Vagina (tissue), 2 donors: Measurements from ENCODE around the gene DAGLA.

Source experiments
- CTCF ChIP-seq, 3 experiments: fragments of 450-650 bp in 2 of 3; fragments of 200-600 bp in 1 of 3; sonication (generic) in 1 of 3; IDR thresholded peaks; one replicate each; pipeline ENCODE4 v1.5.1; 2017 to 2019; ENCODE audit warnings: antibody characterized with exemption in 3 of 3, mild to moderate bottlenecking in 2 of 3, moderate library complexity in 2 of 3
- POLR2A ChIP-seq, 2 donors: fragments of 450-650 bp; IDR thresholded peaks; one replicate each; pipeline ENCODE4 v1.6.1; 2017; ENCODE audit warnings: antibody characterized with exemption in 2 of 2, mild to moderate bottlenecking in 2 of 2, moderate library complexity in 2 of 2

DNA sequence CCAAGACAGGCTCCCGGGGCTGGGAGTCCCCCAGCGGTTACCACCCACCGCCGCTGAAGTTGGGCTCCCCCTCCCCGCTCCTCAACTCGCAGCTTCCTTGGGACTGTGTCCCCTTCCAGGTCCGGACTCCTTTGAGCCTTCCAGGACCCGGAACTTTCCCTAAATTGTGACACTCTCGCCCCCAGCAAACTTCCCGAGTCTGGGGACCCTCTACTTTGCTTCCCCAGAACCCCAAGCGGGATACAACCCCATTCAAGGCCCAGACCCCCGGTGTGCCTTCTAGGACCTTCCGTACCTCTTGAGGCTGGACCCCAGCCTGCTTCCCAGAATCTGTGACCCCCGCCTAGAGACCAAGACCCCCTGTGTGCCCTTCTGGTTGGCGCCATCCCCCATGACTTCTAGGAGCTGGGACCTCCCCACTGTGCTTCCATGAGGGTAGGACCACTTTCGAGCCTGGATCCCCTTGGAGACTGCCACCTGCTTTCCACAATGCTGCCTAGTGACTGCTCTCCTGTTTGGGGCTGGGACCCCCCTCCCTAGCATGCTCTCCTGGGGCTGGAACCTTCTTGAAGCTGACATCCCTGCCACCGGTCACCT is 72.8 kb downstream of the DAGLA start:
- TF ChIP-seq CTCF (IDR thresholded peaks at IDR 0.05), result no peak
- no peak for TF ChIP-seq POLR2A (IDR thresholded peaks at IDR 0.05)
